HUES48 (cell line): ENCODE measurements around the gene NPAS2.

Experiments used
- H3K27ac ChIP-seq: one replicate; pipeline ENCODE4 v1.7.0; 2013; ENCODE audit warnings: low read depth, low read length, inconsistent platforms
- H3K27me3 ChIP-seq: 2 replicates; pipeline ENCODE4 v1.6.1; 2013; ENCODE audit warnings: mild to moderate bottlenecking, low read length; ENCODE audit not compliant: control insufficient read depth, insufficient read depth
- H3K36me3 ChIP-seq: 2 replicates; pipeline ENCODE4 v1.6.1; 2013; ENCODE audit warnings: low read length; ENCODE audit not compliant: control insufficient read depth, insufficient read depth
- H3K4me1 ChIP-seq: 2 replicates; pipeline ENCODE4 v1.6.1; 2013; ENCODE audit warnings: mild to moderate bottlenecking, low read length; ENCODE audit not compliant: control insufficient read depth, insufficient read depth
- H3K4me3 ChIP-seq: 2 replicates; pipeline ENCODE4 v1.5.1; 2013; ENCODE audit warnings: mild to moderate bottlenecking, low read depth, low read length
- H3K9ac ChIP-seq: 2 replicates; pipeline ENCODE4 v1.6.1; 2013; ENCODE audit warnings: mild to moderate bottlenecking, low read depth, low read length, moderate library complexity
- H3K9me3 ChIP-seq: 2 replicates; pipeline ENCODE4 v1.6.1; 2013; ENCODE audit warnings: low read length; ENCODE audit not compliant: control insufficient read depth, insufficient read depth

The NPAS2 gene

GRCh38 chr2:100812116-100812515, 7.8 kb upstream of the NPAS2 start:
- Histone ChIP-seq H3K27ac (no peak overlapping the region), H3K27me3 (peaks cover 5% of the 10 kb centered on the region), H3K4me1 (peaks cover 20% of the 10 kb centered on the region), H3K9me3 (no peaks in the 10 kb centered on the region), H3K4me3 (no peak overlapping the region), H3K36me3 (no peaks in the 10 kb centered on the region), H3K9ac (no peak overlapping the region)

- H3K9me3 ChIP-seq: no peaks in the 10 kb centered on the region
- no peaks in the 10 kb centered on the region for H3K36me3 ChIP-seq
- H3K27me3 ChIP-seq: peaks cover 9% of the 10 kb centered on the region
- H3K9ac ChIP-seq: no peak overlapping the region
- peaks cover 20% of the 10 kb centered on the region for H3K4me1 ChIP-seq
- H3K27ac ChIP-seq: no peak overlapping the region
- no peak overlapping the region for H3K4me3 ChIP-seq
Measured at GRCh38 chr2:100812573-100812972, 7.4 kb upstream of the NPAS2 start.

GRCh38 chr2:100813527-100813926, 6.4 kb upstream of the NPAS2 start:
- no peak overlapping the region for H3K27ac ChIP-seq
- H3K9me3 ChIP-seq: no peaks in the 10 kb centered on the region
- H3K27me3 ChIP-seq: peaks cover 19% of the 10 kb centered on the region
- no peak overlapping the region for H3K4me3 ChIP-seq
- H3K4me1 ChIP-seq: peaks cover 25% of the 10 kb centered on the region
- H3K36me3 ChIP-seq: no peaks in the 10 kb centered on the region
- H3K9ac ChIP-seq: no peak overlapping the region

GRCh38 chr2:100814043-100814442, 5.9 kb upstream of the NPAS2 start:
- Histone ChIP-seq H3K4me1 (peaks cover 25% of the 10 kb centered on the region), H3K9ac (no peak overlapping the region), H3K27ac (no peak overlapping the region), H3K9me3 (no peaks in the 10 kb centered on the region), H3K36me3 (no peaks in the 10 kb centered on the region), H3K27me3 (peaks cover 24% of the 10 kb centered on the region), H3K4me3 (no peak overlapping the region)

GRCh38 chr2:100814453-100814852, 5.5 kb upstream of the NPAS2 start:
- Histone ChIP-seq H3K9ac (no peak overlapping the region), H3K27me3 (peaks cover 28% of the 10 kb centered on the region), H3K36me3 (no peaks in the 10 kb centered on the region), H3K9me3 (no peaks in the 10 kb centered on the region), H3K4me1 (peaks cover 21% of the 10 kb centered on the region), H3K4me3 (no peak overlapping the region), H3K27ac (no peak overlapping the region)

- peaks cover 22% of the 10 kb centered on the region for H3K4me1 ChIP-seq
- H3K27ac ChIP-seq: no peak overlapping the region
- H3K4me3 ChIP-seq: no peak overlapping the region
- no peaks in the 10 kb centered on the region for H3K36me3 ChIP-seq
- H3K9me3 ChIP-seq: no peaks in the 10 kb centered on the region
- no peak overlapping the region for H3K9ac ChIP-seq
- peaks cover 53% of the 10 kb centered on the region for H3K27me3 ChIP-seq
Measured at GRCh38 chr2:100817388-100817985, 2.5 kb upstream of the NPAS2 start.

- Histone ChIP-seq H3K27ac (no peak overlapping the region), H3K36me3 (no peaks in the 10 kb centered on the region), H3K9me3 (no peaks in the 10 kb centered on the region), H3K4me3 (peak overlapping the region; percentile 65), H3K4me1 (peaks cover 16% of the 10 kb centered on the region), H3K9ac (peak overlapping the region; percentile 26; the same call in 1 of the 2 replicates), H3K27me3 (peaks cover 57% of the 10 kb centered on the region)
Measured at GRCh38 chr2:100818003-100818605, 1.8 kb upstream of the NPAS2 start.

GRCh38 chr2:100818606-100819369, 1.2 kb upstream of the NPAS2 start:
- peak overlapping the region; percentile 26; the same call in 1 of the 2 replicates for H3K9ac ChIP-seq
- H3K27ac ChIP-seq: no peak overlapping the region
- no peaks in the 10 kb centered on the region for H3K9me3 ChIP-seq
- no peaks in the 10 kb centered on the region for H3K36me3 ChIP-seq
- H3K27me3 ChIP-seq: peaks cover 57% of the 10 kb centered on the region
- H3K4me3 ChIP-seq: peak overlapping the region; percentile 65
- peaks cover 12% of the 10 kb centered on the region for H3K4me1 ChIP-seq

GRCh38 chr2:100820273-100820522, 259 bp downstream of the NPAS2 start:
- Histone ChIP-seq H3K27ac (no peak overlapping the region), H3K4me3 (peak overlapping the region; percentile 65), H3K9me3 (no peaks in the 10 kb centered on the region), H3K4me1 (peaks cover 12% of the 10 kb centered on the region), H3K36me3 (no peaks in the 10 kb centered on the region), H3K27me3 (peaks cover 57% of the 10 kb centered on the region), H3K9ac (no peak overlapping the region)

GRCh38 chr2:100820523-100821254, 750 bp downstream of the NPAS2 start:
- H3K9ac ChIP-seq: no peak overlapping the region
- no peaks in the 10 kb centered on the region for H3K36me3 ChIP-seq
- peak overlapping the region; percentile 65 for H3K4me3 ChIP-seq
- H3K4me1 ChIP-seq: peaks cover 12% of the 10 kb centered on the region
- H3K9me3 ChIP-seq: no peaks in the 10 kb centered on the region
- H3K27ac ChIP-seq: no peak overlapping the region
- peaks cover 57% of the 10 kb centered on the region for H3K27me3 ChIP-seq
